GM12878 (cell line): ENCODE results near the gene CCM2. TPM values are rescaled to one million over a fixed set of nuclear protein-coding genes. Genes with fewer than 3 reads are reported as not detected.

Experiments
- BCL11A ChIP-seq: IDR thresholded peaks from 2 replicates; pipeline ENCODE4 v1.6.1; 2011; ENCODE audit warnings: low read depth, low read length
- CBX5 ChIP-seq: sonication (generic); IDR thresholded peaks from 2 replicates; pipeline ENCODE4 v1.6.1; 2016; ENCODE audit warnings: low read depth, moderate library complexity, mild to moderate bottlenecking, inconsistent platforms
- CREM ChIP-seq: IDR thresholded peaks from 2 replicates; pipeline ENCODE4 v1.6.1; 2014; ENCODE audit warnings: antibody characterized with exemption, low read depth
- ESRRA ChIP-seq: IDR thresholded peaks from 2 replicates; pipeline ENCODE4 v1.6.1; 2012; ENCODE audit warnings: mild to moderate bottlenecking, low read length, improper control_type of control experiment
- FOXM1 ChIP-seq: IDR thresholded peaks from 2 replicates; pipeline ENCODE4 v1.6.1; 2012; ENCODE audit warnings: low read depth, mild to moderate bottlenecking, inconsistent platforms, low read length, moderate library complexity
- HDAC2 ChIP-seq: fragments of 200-600 bp; sonication (generic); IDR thresholded peaks from 2 replicates; pipeline ENCODE4 v1.6.1; 2017
- HDGF ChIP-seq: fragments of 450-650 bp; IDR thresholded peaks from 2 replicates; pipeline ENCODE4 v1.6.1; 2016; ENCODE audit warnings: antibody characterized with exemption
- IRF5 ChIP-seq: fragments of 450-650 bp; IDR thresholded peaks from 2 replicates; pipeline ENCODE4 v1.6.1; 2017; ENCODE audit warnings: borderline replicate concordance
- KAT2A ChIP-seq: conservative IDR thresholded peaks from 2 replicates; pipeline ENCODE4 v1.6.1; 2011; ENCODE audit warnings: low read depth, low read length; ENCODE audit not compliant: control insufficient read depth
- LARP7 ChIP-seq: fragments of 450-650 bp; IDR thresholded peaks from 2 replicates; pipeline ENCODE4 v1.6.1; 2017; ENCODE audit warnings: mild to moderate bottlenecking
- MAX ChIP-seq: IDR thresholded peaks from 2 replicates; pipeline ENCODE4 v1.6.1; 2012; ENCODE audit warnings: low read depth, low read length, improper control_type of control experiment
- MTA2 ChIP-seq: fragments of 450-650 bp; IDR thresholded peaks from 2 replicates; pipeline ENCODE4 v1.6.1; 2016; ENCODE audit warnings: low read depth, mild to moderate bottlenecking, moderate library complexity
- MXI1 ChIP-seq: fragments of 150-350 bp; IDR thresholded peaks from 2 replicates; pipeline ENCODE4 v1.6.1; 2011; ENCODE audit warnings: low read depth, mild to moderate bottlenecking, inconsistent platforms, low read length, improper control_type of control experiment
- NBN ChIP-seq: fragments of 450-650 bp; IDR thresholded peaks from 2 replicates; pipeline ENCODE4 v1.6.1; 2016
- NR2C1 ChIP-seq: fragments of 450-650 bp; IDR thresholded peaks from 2 replicates; pipeline ENCODE4 v1.6.1; 2017; ENCODE audit warnings: antibody characterized with exemption, mild to moderate bottlenecking, moderate library complexity
- NR2F1 ChIP-seq: fragments of 450-650 bp; conservative IDR thresholded peaks from 2 replicates; pipeline ENCODE4 v1.6.1; 2017; ENCODE audit warnings: mild to moderate bottlenecking
- POLR2A ChIP-seq: IDR thresholded peaks from 2 replicates; pipeline ENCODE4 v1.6.1; 2011; ENCODE audit warnings: low read depth, mild to moderate bottlenecking, low read length
- RB1 ChIP-seq: fragments of 450-650 bp; formaldehyde crosslinking; IDR thresholded peaks from 2 replicates; pipeline ENCODE4 v1.6.1; 2017; ENCODE audit warnings: mild to moderate bottlenecking, borderline replicate concordance
- RBBP5 ChIP-seq: fragments of 200-600 bp; sonication (generic); conservative IDR thresholded peaks from 2 replicates; pipeline ENCODE4 v1.6.1; 2016
- SIN3A ChIP-seq: IDR thresholded peaks from 2 replicates; pipeline ENCODE4 v1.6.1; 2012; ENCODE audit warnings: low read depth, low read length, improper control_type of control experiment
- SMAD5 ChIP-seq: IDR thresholded peaks from 2 replicates; pipeline ENCODE4 v1.6.1; 2016; ENCODE audit warnings: antibody characterized with exemption, low read depth
- SRF ChIP-seq, 2 experiments: IDR thresholded peaks; 2 replicates each; pipeline ENCODE4 v1.6.1; 2011; ENCODE audit warnings: low read depth in 2 of 2, low read length in 2 of 2, mild to moderate bottlenecking in 1 of 2, moderate library complexity in 1 of 2
- STAT1 ChIP-seq: fragments of 450-650 bp; conservative IDR thresholded peaks from 2 replicates; pipeline ENCODE4 v1.6.1; 2014; ENCODE audit warnings: antibody characterized with exemption, mild to moderate bottlenecking
- SUZ12 ChIP-seq: fragments of 200-600 bp; sonication (generic); IDR thresholded peaks from one replicate; pipeline ENCODE4 v1.6.1; 2018; ENCODE audit warnings: antibody characterized with exemption, mild to moderate bottlenecking; ENCODE audit not compliant: unreplicated experiment
- TCF12 ChIP-seq: IDR thresholded peaks from 2 replicates; pipeline ENCODE4 v1.6.1; 2011; ENCODE audit warnings: low read depth, mild to moderate bottlenecking, low read length
- YY1 ChIP-seq: IDR thresholded peaks from 2 replicates; pipeline ENCODE4 v1.6.1; 2011; ENCODE audit warnings: low read depth, mild to moderate bottlenecking, low read length
- ZBTB40 ChIP-seq: fragments of 450-650 bp; IDR thresholded peaks from 2 replicates; pipeline ENCODE4 v1.6.1; 2016; ENCODE audit warnings: mild to moderate bottlenecking, moderate library complexity, borderline replicate concordance
- ZNF217 ChIP-seq: fragments of 450-650 bp; IDR thresholded peaks from 2 replicates; pipeline ENCODE4 v1.6.1; 2017; ENCODE audit warnings: antibody characterized with exemption, mild to moderate bottlenecking
- ZNF24 ChIP-seq: fragments of 450-650 bp; IDR thresholded peaks from 2 replicates; pipeline ENCODE4 v1.6.1; 2017; ENCODE audit warnings: antibody characterized with exemption, mild to moderate bottlenecking
- polyA plus RNA-seq, 11 experiments: library from polyadenylated mRNA; depleted of rRNA in 4 of 11; unstranded in 6 of 11; stranded (reverse) in 5 of 11; fragments of >200 nt; fragmentation: Nextera tagmentation in 4 of 11; fragmentation: Illumina TruSeq in 1 of 11; extraction: Ambion mirVana in 4 of 11; extraction: Trizol in 1 of 11; gene quantifications; 1 replicate in 1 of 11; 2 replicates in 10 of 11; pipeline versions ENCODE4 v1.2.1 to v1.2.3, GENCODE V29; 2011 to 2016; ENCODE audit warnings: inconsistent platforms in 2 of 11, missing spikeins in 2 of 11, low read depth in 1 of 11
- total RNA-seq, 4 experiments: library from RNA; depleted of rRNA in 3 of 4; stranded (reverse); fragments of >200 nt in 3 of 4; fragmentation: Illumina TruSeq in 1 of 4; extraction: Trizol in 1 of 4; gene quantifications; 2 replicates each; pipeline versions ENCODE4 v1.2.1 to v1.2.3, GENCODE V29; 2013 to 2021

The CCM2 gene
- total and polyA plus RNA-seq, 10 of the 15 experiments (the other 5 are each of a cell fraction or from before 2014, with no cell fraction given), result 1.00 to 82.3 (median 48.7) TPM

- TF ChIP-seq MAX, result 0 out of 2 replicates have a peak, but pooled peaks have one; percentile 35
- TF ChIP-seq MTA2, result peak; percentile 90
- TF ChIP-seq SMAD5, result no peak
- TF ChIP-seq RB1, result no peak; the same call in 1 of the 2 replicates
- TF ChIP-seq RBBP5, result no peak
- no peak; the same call in 1 of the 2 replicates for TF ChIP-seq NR2C1
- peak; percentile 78; the same call in 1 of the 2 replicates for TF ChIP-seq ZNF217
- no peak for TF ChIP-seq FOXM1
- no peak; the same call in none of the 2 replicates for TF ChIP-seq ZNF24
- TF ChIP-seq BCL11A, result peak; percentile 79
- TF ChIP-seq NR2F1, result peak; percentile 62; the same call in 1 of the 2 replicates
- no peak for TF ChIP-seq STAT1
- TF ChIP-seq ESRRA, result no peak
- no peak for TF ChIP-seq CBX5
- peak; percentile 68 for TF ChIP-seq MXI1
- 0 out of 2 replicates have a peak, but pooled peaks have one; percentile 4 for TF ChIP-seq LARP7
- no peak for TF ChIP-seq SUZ12
- no peak for TF ChIP-seq IRF5
- TF ChIP-seq ZBTB40, result no peak
- TF ChIP-seq KAT2A, result no peak
- peak; percentile 69 to 93 for TF ChIP-seq SRF (IDR thresholded peaks at IDR 0.05; ENCODE audit: low read depth in 2 of 2, low read length in 2 of 2)
- TF ChIP-seq TCF12, result 0 out of 2 replicates have a peak, but pooled peaks have one; percentile 50
- peak; percentile 90 for TF ChIP-seq YY1
- no peak for TF ChIP-seq HDAC2
- TF ChIP-seq HDGF, result no peak
- no peak; the same call in 1 of the 2 replicates for TF ChIP-seq POLR2A
- no peak for TF ChIP-seq SIN3A
- peak; percentile 97 for TF ChIP-seq NBN
- TF ChIP-seq CREM, result peak; percentile 83; the same call in 1 of the 2 replicates
Observed at GRCh38 chr7:44980393-44981034, 19.5 kb upstream of the CCM2 start (continued).
